Right lobe of liver (tissue), 6 donors: ENCODE measurements around the gene RASGRP2. TPM values are rescaled to one million over a fixed set of nuclear protein-coding genes. Genes with fewer than 3 reads are reported as not detected.
A peak's percentile ranks its signal among the peaks of the same experiment; 100 is the strongest.

Source experiments
- ATAC-seq, 4 donors: fragments of 200-7000 bp; cut with Tn5 transposase; one replicate each; pipeline ENCODE4 v1.9.1; 2020; ENCODE audit warnings: mild to moderate bottlenecking in 4 of 4, moderate library complexity in 4 of 4
- DNase-seq, 3 donors: peaks; one replicate each; pipeline ENCODE4 v3.0.0-alpha.2; 2020
- H3K27ac ChIP-seq, 3 donors: fragments of 200-600 bp; one replicate each; pipeline ENCODE4 v1.8.0; 2022
- H3K27me3 ChIP-seq, 2 donors: fragments of 200-600 bp; one replicate each; pipeline ENCODE4 v1.8.0; 2022
- H3K36me3 ChIP-seq, 4 donors: fragments of 200-600 bp; sonication (generic) in 1 of 4; one replicate each; pipeline versions ENCODE4 v1.5.1 to v1.8.0; 2017 to 2022; ENCODE audit warnings: control low read depth in 1 of 4
- H3K4me1 ChIP-seq, 4 donors: fragments of 200-600 bp; sonication (generic) in 1 of 4; one replicate each; pipeline versions ENCODE4 v1.5.1 to v1.8.0; 2017 to 2022; ENCODE audit warnings: control low read depth in 1 of 4
- H3K4me3 ChIP-seq, 3 donors: fragments of 200-600 bp; one replicate each; pipeline ENCODE4 v1.8.0; 2022
- H3K9me3 ChIP-seq, 4 donors: fragments of 200-600 bp; sonication (generic) in 1 of 4; one replicate each; pipeline versions ENCODE4 v1.5.1 to v1.8.0; 2017 to 2022; ENCODE audit warnings: control low read depth in 1 of 4
- POLR2A ChIP-seq: fragments of 450-650 bp; IDR thresholded peaks from one replicate; pipeline ENCODE4 v1.6.1; 2017; ENCODE audit warnings: antibody characterized with exemption, mild to moderate bottlenecking
- WGBS: methylation state at CpG from one replicate; pipeline ENCODE4 v1.1.6; 2018; ENCODE audit warnings: low coverage, low lambda C conversion rate; ENCODE audit not compliant: insufficient coverage; ENCODE audit errors: missing lambda C conversion rate; 5-methylcytosine and 5-hydroxymethylcytosine counted together
- intact Hi-C, 2 donors: fragments of 100-400 bp; cut with DNase I; formaldehyde crosslinking; loops; one replicate each; pipeline versions ENCODE4 v1.11.2 to v1.14.1; 2022
- total RNA-seq, 6 experiments: library from RNA; depleted of rRNA in 2 of 6; stranded (reverse); fragments of >200 nt in 2 of 6; fragmentation: NEBNext Ultra II Directional in 3 of 6; extraction: Animal tissue kit (Norgen Biotek cat#: 25700) in 3 of 6; gene quantifications; one replicate each; pipeline versions ENCODE4 v1.1.0 to v1.2.4, GENCODE V29; 2016 to 2023
- TF ChIP-seq, protein P1 (sequence below), 4 donors: fragments of 200-600 bp in 3 of 4; fragments of 450-650 bp in 1 of 4; IDR thresholded peaks; one replicate each; pipeline versions ENCODE4 v1.5.1 to v1.8.0; 2016 to 2022; ENCODE audit warnings: antibody characterized with exemption in 4 of 4, mild to moderate bottlenecking in 2 of 4
- donor health status: DM: no; HTN: yes; CAD: no.
- donor health status: DM: no; HTN: no; CAD: no.
- donor health status: DM: no; HTN: no; CAD: no.
- donor health status: DM: no; HTN: yes; CAD: no.
- donor health status: DM: no; HTN: yes; CAD: no.

The RASGRP2 gene
- total RNA-seq, 6 experiments from 2014 or later, result 1.6 to 8.1 (median 3.2) TPM

- Histone ChIP-seq H3K36me3 (peaks cover 11 to 46% (median 37%) of the 10 kb centered on the region in 4 donors), H3K27ac (peak overlapping the region in 2 of 3 donors; percentile 14 to 45), H3K4me3 (peak overlapping the region; percentile 74 to 92 (median 83)), H3K4me1 (peaks cover 2 to 25% (median 12%) of the 10 kb centered on the region in 4 donors), H3K27me3 (no peaks in the 10 kb centered on the region), H3K9me3 (no peaks in the 10 kb centered on the region)
- ATAC-seq, result no peak
- peak in 1 of 3 donors; percentile 18 for DNase-seq
- no peak for TF ChIP-seq POLR2A
- TF ChIP-seq, protein P1, sequence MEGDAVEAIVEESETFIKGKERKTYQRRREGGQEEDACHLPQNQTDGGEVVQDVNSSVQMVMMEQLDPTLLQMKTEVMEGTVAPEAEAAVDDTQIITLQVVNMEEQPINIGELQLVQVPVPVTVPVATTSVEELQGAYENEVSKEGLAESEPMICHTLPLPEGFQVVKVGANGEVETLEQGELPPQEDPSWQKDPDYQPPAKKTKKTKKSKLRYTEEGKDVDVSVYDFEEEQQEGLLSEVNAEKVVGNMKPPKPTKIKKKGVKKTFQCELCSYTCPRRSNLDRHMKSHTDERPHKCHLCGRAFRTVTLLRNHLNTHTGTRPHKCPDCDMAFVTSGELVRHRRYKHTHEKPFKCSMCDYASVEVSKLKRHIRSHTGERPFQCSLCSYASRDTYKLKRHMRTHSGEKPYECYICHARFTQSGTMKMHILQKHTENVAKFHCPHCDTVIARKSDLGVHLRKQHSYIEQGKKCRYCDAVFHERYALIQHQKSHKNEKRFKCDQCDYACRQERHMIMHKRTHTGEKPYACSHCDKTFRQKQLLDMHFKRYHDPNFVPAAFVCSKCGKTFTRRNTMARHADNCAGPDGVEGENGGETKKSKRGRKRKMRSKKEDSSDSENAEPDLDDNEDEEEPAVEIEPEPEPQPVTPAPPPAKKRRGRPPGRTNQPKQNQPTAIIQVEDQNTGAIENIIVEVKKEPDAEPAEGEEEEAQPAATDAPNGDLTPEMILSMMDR (IDR thresholded peaks at IDR 0.05), result no peak
- intact Hi-C loops, result no loop called here
- 17% methylated on average over 3 of the region's 3 CpGs for WGBS
Measured at GRCh38 chr11:64776875-64777274, 32.9 kb upstream of the RASGRP2 start.

DNA sequence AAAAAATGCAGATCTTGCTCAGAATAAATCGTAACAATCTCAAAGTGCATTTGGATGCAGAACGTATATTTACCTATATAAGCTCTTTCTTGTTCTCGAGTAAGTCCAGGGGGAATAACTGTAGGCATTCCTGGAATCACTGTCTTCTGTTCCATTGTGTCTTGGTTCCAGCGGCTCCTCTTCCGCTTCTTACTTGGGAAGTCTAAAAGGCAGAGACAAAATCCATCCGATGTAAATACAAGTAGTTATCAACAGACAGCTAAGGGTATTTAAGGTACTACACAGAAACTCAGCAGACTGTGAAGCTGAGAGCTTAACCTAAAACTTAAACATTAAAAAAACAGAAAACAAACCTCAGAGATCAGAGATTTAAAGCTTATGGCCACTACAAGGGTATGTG, 32.5 kb upstream of the RASGRP2 start:
- ATAC-seq (no peak), DNase-seq (no peak)
- TF ChIP-seq POLR2A, result no peak
- TF ChIP-seq, protein P1 (IDR thresholded peaks at IDR 0.05), result no peak
- 63% methylated on average over 6 of the region's 6 CpGs for WGBS
- H3K9me3 ChIP-seq, result no peaks in the 10 kb centered on the region
- intact Hi-C loops, result no loop called here
- H3K4me1 ChIP-seq, result peaks cover 2 to 25% (median 12%) of the 10 kb centered on the region in 4 donors
- H3K27ac ChIP-seq, result no peak overlapping the region
- H3K4me3 ChIP-seq, result peak overlapping the region; percentile 74 to 92 (median 83)
- H3K27me3 ChIP-seq, result no peaks in the 10 kb centered on the region
- peaks cover 11 to 51% (median 39%) of the 10 kb centered on the region in 4 donors for H3K36me3 ChIP-seq

DNA sequence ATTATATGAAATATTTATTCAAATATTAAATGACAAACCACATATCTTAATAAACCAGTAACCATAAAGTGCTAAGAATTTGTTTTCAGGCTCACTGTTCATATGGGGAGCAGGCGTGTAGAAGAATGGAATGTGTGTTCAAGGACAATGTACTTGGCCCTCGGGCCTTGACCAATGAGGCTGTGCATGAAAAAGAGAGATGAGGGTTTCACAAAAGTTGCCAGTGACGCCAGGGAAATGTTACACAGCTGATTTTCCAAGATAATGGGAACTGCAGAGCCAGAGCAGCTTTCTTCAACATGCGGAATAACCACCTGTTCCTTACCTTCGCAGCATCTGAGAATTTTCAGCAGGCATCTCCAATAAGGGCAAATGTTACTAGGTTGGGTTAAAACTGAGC, 30.2 kb upstream of the RASGRP2 start:
- WGBS, result 71% methylated on average over 5 of the region's 5 CpGs
- intact Hi-C loops, result no loop called here
- H3K9me3 ChIP-seq, result no peaks in the 10 kb centered on the region
- H3K4me1 ChIP-seq, result peaks cover 2 to 19% (median 12%) of the 10 kb centered on the region in 4 donors
- H3K27me3 ChIP-seq, result no peaks in the 10 kb centered on the region
- DNase-seq (peak in 2 of 3 donors; percentile 3 to 9), ATAC-seq (no peak)
- H3K36me3 ChIP-seq, result peaks cover 27 to 74% (median 57%) of the 10 kb centered on the region in 4 donors
- no peak overlapping the region for H3K4me3 ChIP-seq
- no peak overlapping the region for H3K27ac ChIP-seq
- TF ChIP-seq POLR2A, result no peak
- TF ChIP-seq, protein P1 (IDR thresholded peaks at IDR 0.05), result no peak

DNA sequence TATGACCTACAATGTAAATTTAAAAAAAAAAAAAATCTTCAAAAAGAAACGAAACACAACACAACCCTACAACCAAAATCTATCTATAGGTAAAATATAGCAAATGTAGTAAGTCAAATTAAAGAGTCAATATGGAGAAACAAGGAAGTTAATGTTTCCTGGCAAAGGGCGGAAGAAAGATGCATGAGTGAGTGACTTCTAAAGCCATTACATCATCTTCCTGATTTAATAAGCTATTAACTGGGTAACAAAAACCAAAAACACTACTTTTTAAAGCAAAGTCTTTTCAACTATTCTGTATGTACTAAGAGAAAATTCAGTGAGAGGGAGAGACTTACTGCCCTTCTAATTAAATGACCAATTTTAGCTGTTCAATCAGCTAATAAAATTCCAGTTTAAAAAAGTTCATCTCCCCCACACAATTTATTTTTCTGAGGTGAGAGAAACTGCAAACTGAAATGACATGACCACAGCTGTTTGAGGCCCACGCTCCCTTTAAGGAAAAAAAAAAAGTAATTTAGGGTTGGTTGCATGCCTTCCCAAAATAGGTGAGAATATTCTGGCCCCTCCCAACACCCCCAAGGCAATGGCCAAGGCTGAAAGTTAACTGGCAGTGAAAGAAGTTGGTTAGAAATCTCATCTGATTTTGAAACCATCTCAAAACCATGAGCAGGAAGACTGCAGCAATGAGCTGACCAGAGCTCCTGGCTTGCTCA, 28.5 kb upstream of the RASGRP2 start:
- ATAC-seq, result peak in 1 of 4 donors; percentile 19
- Histone ChIP-seq H3K27me3 (no peaks in the 10 kb centered on the region), H3K4me1 (peaks cover 2 to 19% (median 12%) of the 10 kb centered on the region in 4 donors), H3K4me3 (no peak overlapping the region), H3K36me3 (peaks cover 42 to 91% (median 70%) of the 10 kb centered on the region in 4 donors), H3K9me3 (no peaks in the 10 kb centered on the region), H3K27ac (peak overlapping the region in 1 of 3 donors; percentile 7)
- DNase-seq, result no peak
- TF ChIP-seq, protein P1 (IDR thresholded peaks at IDR 0.05), result no peak
- no peak for TF ChIP-seq POLR2A
- intact Hi-C loops, result no loop called here
- WGBS, result 59% methylated on average over 3 of the region's 3 CpGs
